Testis (tissue), 3 donors: ENCODE results near the gene RNF39. TPM values are rescaled to one million over a fixed set of nuclear protein-coding genes. Genes with fewer than 3 reads are reported as not detected.

Experiments used
- DNase-seq: peaks from one replicate; pipeline ENCODE4 v3.0.0-alpha.2; 2019
- H3K27ac ChIP-seq, 2 donors: fragments of 200-600 bp; sonication (generic); one replicate each; pipeline ENCODE4 v1.5.1; 2019
- H3K27me3 ChIP-seq: fragments of 200-600 bp; sonication (generic); one replicate; pipeline ENCODE4 v1.5.1; 2019
- H3K36me3 ChIP-seq: fragments of 200-600 bp; sonication (generic); one replicate; pipeline ENCODE4 v1.5.1; 2017; ENCODE audit warnings: low read depth; ENCODE audit errors: missing control alignments
- H3K4me1 ChIP-seq: fragments of 200-600 bp; sonication (generic); one replicate; pipeline ENCODE4 v1.5.1; 2019
- H3K4me3 ChIP-seq, 2 donors: fragments of 200-600 bp; sonication (generic); one replicate each; pipeline ENCODE4 v1.5.1; 2017 to 2019
- H3K9me3 ChIP-seq: fragments of 200-600 bp; sonication (generic); one replicate; pipeline ENCODE4 v1.5.1; 2017
- POLR2A ChIP-seq: fragments of 450-650 bp; IDR thresholded peaks from one replicate; pipeline ENCODE4 v1.6.1; 2017; ENCODE audit warnings: antibody characterized with exemption, mild to moderate bottlenecking, moderate library complexity
- WGBS, 2 donors: methylation state at CpG; one replicate each; pipeline ENCODE4 v1.1.5; 2018; 5-methylcytosine and 5-hydroxymethylcytosine counted together
- intact Hi-C: fragments of 100-400 bp; cut with DNase I; formaldehyde crosslinking; loops from one replicate; pipeline ENCODE4 v1.15.1; 2023; ENCODE audit warnings: low total_unique reads
- polyA plus RNA-seq: library from polyadenylated mRNA; stranded (reverse); fragments of 350-450 nt; fragmentation: Illumina TruSeq; extraction: RNeasy Lipid Tissue Mini Kit (QIAGEN cat#74804); gene quantifications from one replicate; pipeline ENCODE4 v1.2.3, GENCODE V29; 2014; ENCODE audit warnings: low read depth, low replicate concordance; ENCODE audit not compliant: insufficient read depth
- total RNA-seq, 2 donors: library from RNA; depleted of rRNA; stranded (reverse); fragments of >200 nt; gene quantifications; one replicate each; pipeline ENCODE4 v1.2.3, GENCODE V29; 2016
- TF ChIP-seq, protein P1 (sequence below), 3 experiments: fragments of 450-650 bp in 2 of 3; fragments of 200-600 bp in 1 of 3; sonication (generic) in 1 of 3; IDR thresholded peaks; one replicate each; pipeline ENCODE4 v1.5.1; 2016 to 2019; ENCODE audit warnings: antibody characterized with exemption in 3 of 3, mild to moderate bottlenecking in 2 of 3, moderate library complexity in 1 of 3

Gene RNF39
- total and polyA plus RNA-seq, 3 donors from 2014 or later: 2.7 to 4.3 (median 3.5) TPM

- no peak for TF ChIP-seq POLR2A
- TF ChIP-seq, protein P1, sequence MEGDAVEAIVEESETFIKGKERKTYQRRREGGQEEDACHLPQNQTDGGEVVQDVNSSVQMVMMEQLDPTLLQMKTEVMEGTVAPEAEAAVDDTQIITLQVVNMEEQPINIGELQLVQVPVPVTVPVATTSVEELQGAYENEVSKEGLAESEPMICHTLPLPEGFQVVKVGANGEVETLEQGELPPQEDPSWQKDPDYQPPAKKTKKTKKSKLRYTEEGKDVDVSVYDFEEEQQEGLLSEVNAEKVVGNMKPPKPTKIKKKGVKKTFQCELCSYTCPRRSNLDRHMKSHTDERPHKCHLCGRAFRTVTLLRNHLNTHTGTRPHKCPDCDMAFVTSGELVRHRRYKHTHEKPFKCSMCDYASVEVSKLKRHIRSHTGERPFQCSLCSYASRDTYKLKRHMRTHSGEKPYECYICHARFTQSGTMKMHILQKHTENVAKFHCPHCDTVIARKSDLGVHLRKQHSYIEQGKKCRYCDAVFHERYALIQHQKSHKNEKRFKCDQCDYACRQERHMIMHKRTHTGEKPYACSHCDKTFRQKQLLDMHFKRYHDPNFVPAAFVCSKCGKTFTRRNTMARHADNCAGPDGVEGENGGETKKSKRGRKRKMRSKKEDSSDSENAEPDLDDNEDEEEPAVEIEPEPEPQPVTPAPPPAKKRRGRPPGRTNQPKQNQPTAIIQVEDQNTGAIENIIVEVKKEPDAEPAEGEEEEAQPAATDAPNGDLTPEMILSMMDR (IDR thresholded peaks at IDR 0.05): no peak
- Histone ChIP-seq H3K4me1 (peaks cover 17% of the 10 kb centered on the region), H3K27me3 (no peaks in the 10 kb centered on the region), H3K4me3 (peak overlapping the region in 1 of 2 donors; percentile 85), H3K27ac (no peak overlapping the region), H3K9me3 (no peaks in the 10 kb centered on the region), H3K36me3 (no peaks in the 10 kb centered on the region)
- intact Hi-C loops: no loop called here
- 83 to 91% methylated on average over 7 of the region's 7 CpGs for WGBS, 2 donors
- DNase-seq: no peak
Measured at GRCh38 chr6:30062471-30063178, 12.9 kb downstream of the RNF39 start.

GRCh38 chr6:30061858-30062458 is 13.6 kb downstream of the RNF39 start:
- Histone ChIP-seq H3K36me3 (no peaks in the 10 kb centered on the region), H3K9me3 (no peaks in the 10 kb centered on the region), H3K27me3 (no peaks in the 10 kb centered on the region), H3K27ac (peak overlapping the region; percentile 92 to 93), H3K4me3 (peak overlapping the region; percentile 83 to 85), H3K4me1 (peaks cover 17% of the 10 kb centered on the region)
- peak; percentile 38 for DNase-seq
- WGBS, 2 donors: 44 to 46% methylated on average over 13 of the region's 13 CpGs
- TF ChIP-seq, protein P1 (IDR thresholded peaks at IDR 0.05): no peak
- no peak for TF ChIP-seq POLR2A
- intact Hi-C loops: no loop called here

DNA sequence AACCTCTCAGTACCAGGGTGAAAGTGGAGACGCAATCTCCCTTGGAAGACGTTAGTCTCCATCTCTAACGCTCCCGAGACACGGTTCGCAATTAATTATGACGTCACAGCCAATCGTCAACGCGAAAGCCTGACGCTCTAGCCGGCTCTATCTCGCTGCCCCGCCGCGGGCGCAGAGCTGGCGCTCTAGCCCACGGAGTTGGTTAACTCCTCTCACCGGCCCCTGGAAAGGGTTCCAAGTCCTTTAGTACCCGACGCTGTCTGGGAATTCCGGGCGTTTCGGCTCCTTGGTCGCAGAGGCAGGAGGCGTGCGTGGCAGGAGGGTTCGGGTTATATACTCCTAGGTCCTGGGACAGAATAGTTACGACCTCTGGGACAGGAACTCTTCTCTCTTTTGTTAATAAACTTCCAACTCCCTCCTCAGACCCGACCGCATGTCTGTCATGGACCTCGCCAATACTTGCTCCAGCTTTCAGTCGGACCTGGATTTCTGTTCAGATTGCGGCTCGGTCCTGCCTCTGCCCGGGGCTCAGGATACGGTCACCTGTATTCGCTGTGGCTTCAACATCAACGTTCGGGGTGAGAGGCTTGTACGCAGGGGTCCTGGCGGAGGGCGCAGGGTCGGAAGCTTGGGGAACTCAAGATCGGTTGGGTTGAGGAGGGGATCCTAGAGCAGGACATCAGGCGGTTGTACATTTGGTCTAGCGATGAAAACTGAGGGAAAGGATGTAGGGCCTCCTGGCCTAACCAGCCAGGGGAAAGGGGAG is 14.3 kb downstream of the RNF39 start, which contains the start of gene POLR1H:
Gene POLR1H, plus strand, starts transcription at position 174 of the 766 bp plus-strand sequence. Its CDS starts 260 bp downstream, at position 434.
- TF ChIP-seq, protein P1 (IDR thresholded peaks at IDR 0.05): peak in 1 of 3 experiments; percentile 31
- TF ChIP-seq POLR2A: peak; percentile 76
- DNase-seq: peak; percentile 96
- Histone ChIP-seq H3K9me3 (no peaks in the 10 kb centered on the region), H3K36me3 (no peaks in the 10 kb centered on the region), H3K4me3 (peak within 1 kb of the TSS; percentile 83 to 85), H3K27ac (peak within 1 kb of the TSS; percentile 92 to 93), H3K4me1 (peaks cover 17% of the 10 kb centered on the region), H3K27me3 (no peaks in the 10 kb centered on the region)
- 0% methylated on average over 42 to 48 of the region's 48 CpGs for WGBS, 2 donors
- intact Hi-C loops: no loop called here

- H3K36me3 ChIP-seq: no peaks in the 10 kb centered on the region
- no peaks in the 10 kb centered on the region for H3K27me3 ChIP-seq
- no peaks in the 10 kb centered on the region for H3K9me3 ChIP-seq
- H3K4me3 ChIP-seq: peak overlapping the region; percentile 83 to 85
- H3K27ac ChIP-seq: peak overlapping the region; percentile 92 to 93
- intact Hi-C loops: no loop called here
- DNase-seq: peak; percentile 34
- H3K4me1 ChIP-seq: peaks cover 13% of the 10 kb centered on the region
- no peak for TF ChIP-seq POLR2A
- TF ChIP-seq, protein P1 (IDR thresholded peaks at IDR 0.05): no peak
- whole genome bisulfite sequencing, 2 donors: 1% methylated on average over 24 of the region's 24 CpGs
Measured at GRCh38 chr6:30060606-30061091, 14.9 kb downstream of the RNF39 start.
